ENCODE data around the gene PSMC5. TPM values are rescaled to one million over a fixed set of nuclear protein-coding genes. Genes with fewer than 3 reads are reported as not detected.
"Not testable (repeated sequence)": the region's sequence is repeated elsewhere in the genome, so short reads cannot be mapped to it uniquely, and the experiment has no call there.

The PSMC5 gene
- total RNA-seq, 2 donors from 2014 or later = 137 TPM

DNA sequence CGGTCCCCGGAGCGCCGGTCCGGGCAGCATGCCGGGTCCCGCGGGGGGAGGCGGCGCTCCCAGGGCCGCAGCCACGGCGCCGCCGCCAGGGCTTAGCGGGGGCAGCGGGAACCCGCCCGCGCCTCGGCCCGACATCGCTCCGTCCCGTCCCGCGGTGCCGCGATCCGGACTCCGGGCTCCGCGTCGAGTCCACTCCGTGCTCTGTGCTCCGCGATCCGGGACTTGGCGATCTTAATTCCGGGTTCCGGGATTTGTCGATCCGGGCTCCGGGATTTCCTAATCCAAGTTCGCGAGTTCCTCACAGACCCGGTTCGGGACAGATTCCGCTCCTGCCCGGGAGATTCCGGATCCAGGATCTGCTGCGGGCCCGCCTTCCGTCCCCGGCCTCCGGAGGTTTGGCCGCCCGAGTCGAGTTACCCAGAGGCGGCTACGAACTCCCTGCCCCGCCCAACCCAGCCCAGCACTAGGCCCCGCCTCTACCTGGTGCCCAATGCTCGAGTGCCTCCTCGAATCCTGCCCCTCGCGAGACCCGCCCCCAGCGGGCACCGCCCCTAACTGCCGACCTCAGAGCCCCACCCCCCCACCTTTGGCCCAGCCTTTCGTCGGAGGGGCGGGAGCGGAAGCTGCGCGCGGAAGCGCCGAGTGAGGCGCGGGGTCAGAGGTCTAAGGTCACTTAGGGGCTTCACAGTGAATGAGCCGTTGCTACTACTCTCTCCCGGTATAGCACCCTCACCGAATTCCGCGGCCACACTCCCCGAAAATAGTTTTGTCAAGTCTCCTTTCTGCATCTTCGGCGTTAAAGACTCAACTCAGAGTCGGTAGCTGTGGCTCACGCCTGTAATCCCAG is 15.5 kb downstream of the PSMC5 start, which contains the start of gene SMARCD2:
TSS of gene SMARCD2 (minus strand) at position 146 of the 847 bp plus-strand sequence. CDS start at position 135, 11 bp downstream.
- H3K27me3 ChIP-seq (ENCODE audit: control insufficient read depth, insufficient read depth, low read length, poor library complexity, severe bottlenecking) = no peaks in the 10 kb centered on the region
- no peaks in the 10 kb centered on the region for H3K9me3 ChIP-seq (ENCODE audit: control insufficient read depth, low read length)
- Mint-ChIP-seq H3K27ac (peak within 1 kb of the TSS; percentile 95), H3K4me3 (peak within 1 kb of the TSS; percentile 98), H3K9me3 (peaks cover 2% of the 10 kb centered on the region), H3K27me3 (ENCODE audit: insufficient read depth) (peaks cover 25% of the 10 kb centered on the region), H3K36me3 (ENCODE audit: low read depth) (peaks cover 4% of the 10 kb centered on the region), H3K4me1 (peaks cover 18% of the 10 kb centered on the region)
- H3K27ac ChIP-seq (ENCODE audit: low read depth, low read length) = peak within 1 kb of the TSS; percentile 52
- 1 to 3% methylated on average over 61 to 92 of the region's 92 CpGs for WGBS, 2 experiments (ENCODE audit: insufficient coverage in 1 of 2, insufficient read length in 1 of 2)
- H3K36me3 ChIP-seq (ENCODE audit: control insufficient read depth, insufficient read depth, low read length) = no peaks in the 10 kb centered on the region
- H3K9ac ChIP-seq (ENCODE audit: extremely low read depth, low read length, poor library complexity, severe bottlenecking) = peak within 1 kb of the TSS; percentile 74
- peak within 1 kb of the TSS; percentile 97 for H3K4me3 ChIP-seq (ENCODE audit: low read length)
- TF ChIP-seq, protein P1, sequence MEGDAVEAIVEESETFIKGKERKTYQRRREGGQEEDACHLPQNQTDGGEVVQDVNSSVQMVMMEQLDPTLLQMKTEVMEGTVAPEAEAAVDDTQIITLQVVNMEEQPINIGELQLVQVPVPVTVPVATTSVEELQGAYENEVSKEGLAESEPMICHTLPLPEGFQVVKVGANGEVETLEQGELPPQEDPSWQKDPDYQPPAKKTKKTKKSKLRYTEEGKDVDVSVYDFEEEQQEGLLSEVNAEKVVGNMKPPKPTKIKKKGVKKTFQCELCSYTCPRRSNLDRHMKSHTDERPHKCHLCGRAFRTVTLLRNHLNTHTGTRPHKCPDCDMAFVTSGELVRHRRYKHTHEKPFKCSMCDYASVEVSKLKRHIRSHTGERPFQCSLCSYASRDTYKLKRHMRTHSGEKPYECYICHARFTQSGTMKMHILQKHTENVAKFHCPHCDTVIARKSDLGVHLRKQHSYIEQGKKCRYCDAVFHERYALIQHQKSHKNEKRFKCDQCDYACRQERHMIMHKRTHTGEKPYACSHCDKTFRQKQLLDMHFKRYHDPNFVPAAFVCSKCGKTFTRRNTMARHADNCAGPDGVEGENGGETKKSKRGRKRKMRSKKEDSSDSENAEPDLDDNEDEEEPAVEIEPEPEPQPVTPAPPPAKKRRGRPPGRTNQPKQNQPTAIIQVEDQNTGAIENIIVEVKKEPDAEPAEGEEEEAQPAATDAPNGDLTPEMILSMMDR (conservative IDR thresholded peaks at IDR 0.05) = no peak
- H3K4me1 ChIP-seq (ENCODE audit: control insufficient read depth, insufficient read depth, low read length) = peaks cover 10% of the 10 kb centered on the region
- DNase-seq = peak; percentile 100

DNA sequence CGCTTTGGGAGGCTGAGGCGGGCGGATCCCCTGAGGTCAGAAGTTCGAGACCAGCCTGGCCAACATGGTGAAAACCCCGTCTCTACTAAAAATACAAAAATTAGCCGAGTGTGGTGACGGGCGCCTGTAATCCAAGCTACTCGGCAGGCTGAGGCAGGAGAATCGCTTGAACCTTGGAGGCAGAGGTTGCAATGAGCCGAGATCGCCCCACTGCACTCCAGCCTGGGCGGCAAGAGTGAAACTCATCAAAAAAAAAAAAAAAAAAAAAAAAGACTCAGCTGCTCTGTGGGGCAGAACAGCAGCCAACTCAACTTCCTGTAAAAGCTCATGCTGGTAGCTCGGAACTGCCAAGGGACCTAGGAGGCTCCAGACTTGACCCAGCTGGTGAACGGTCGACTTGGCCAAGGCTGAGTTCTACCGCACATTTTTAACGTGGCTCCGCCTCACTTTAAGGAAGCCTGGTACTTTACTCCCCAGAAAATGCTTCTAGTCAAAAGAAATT is 16.2 kb downstream of the PSMC5 start:
- Mint-ChIP-seq H3K27ac (peak overlapping the region; percentile 86), H3K4me1 (peaks cover 18% of the 10 kb centered on the region), H3K27me3 (ENCODE audit: insufficient read depth) (peaks cover 32% of the 10 kb centered on the region), H3K4me3 (peak overlapping the region; percentile 98)
- not testable (repeated sequence) for H3K27me3 ChIP-seq (ENCODE audit: control insufficient read depth, insufficient read depth, low read length, poor library complexity, severe bottlenecking); H3K9me3 Mint-ChIP-seq; H3K36me3 Mint-ChIP-seq (ENCODE audit: low read depth); H3K27ac ChIP-seq (ENCODE audit: low read depth, low read length); DNase-seq; H3K4me1 ChIP-seq (ENCODE audit: control insufficient read depth, insufficient read depth, low read length); H3K9me3 ChIP-seq (ENCODE audit: control insufficient read depth, low read length); H3K36me3 ChIP-seq (ENCODE audit: control insufficient read depth, insufficient read depth, low read length)
- Histone ChIP-seq H3K9ac (ENCODE audit: extremely low read depth, low read length, poor library complexity, severe bottlenecking) (peak overlapping the region; percentile 25), H3K4me3 (ENCODE audit: low read length) (peak overlapping the region; percentile 84)
- WGBS, 2 experiments (ENCODE audit: insufficient coverage in 1 of 2, insufficient read length in 1 of 2) = 65 to 73% methylated on average over 7 to 19 of the region's 19 CpGs

DNA sequence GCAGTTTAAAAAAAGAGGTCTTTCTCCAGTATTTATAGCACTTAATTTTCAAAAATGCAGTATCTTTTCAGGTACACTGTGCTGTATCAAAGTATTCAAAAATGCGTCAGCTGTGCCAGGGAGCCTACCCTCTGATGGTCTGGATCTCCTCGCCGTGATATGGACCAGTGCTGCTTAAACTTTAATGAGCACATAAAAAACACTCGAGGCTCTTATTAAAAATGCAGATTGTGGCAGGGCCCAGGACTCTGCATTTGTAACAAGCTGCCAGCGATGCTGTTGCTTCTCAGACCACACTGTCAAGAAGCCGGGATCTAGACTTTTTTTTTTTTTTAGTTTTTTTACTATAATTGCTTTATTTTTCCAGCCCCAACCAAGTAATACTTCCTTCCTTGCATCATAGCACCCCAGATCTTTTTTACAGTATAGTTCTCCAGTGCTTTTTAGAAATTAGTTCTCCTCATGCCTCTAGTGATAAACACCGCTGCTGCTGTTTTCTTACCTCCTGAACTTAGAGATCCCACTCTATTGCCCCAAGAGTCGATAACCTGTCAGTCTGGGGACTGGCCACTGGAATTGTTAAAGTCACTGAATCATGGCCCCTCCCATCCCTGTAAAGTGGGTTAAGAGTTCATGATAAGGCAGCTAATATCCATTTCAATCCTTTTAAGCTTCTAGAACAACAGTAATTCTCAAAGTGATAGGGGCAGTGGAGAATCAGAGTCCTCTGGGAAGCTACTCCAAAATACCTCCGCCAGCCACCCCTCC is 16.9 kb downstream of the PSMC5 start:
- Histone ChIP-seq H3K4me3 (ENCODE audit: low read length) (no peak overlapping the region), H3K9ac (ENCODE audit: extremely low read depth, low read length, poor library complexity, severe bottlenecking) (no peak overlapping the region)

More for the DNA sequence above, 16.9 kb downstream of the PSMC5 start:
- Mint-ChIP-seq H3K4me1 (peaks cover 18% of the 10 kb centered on the region), H3K9me3 (peaks cover 14% of the 10 kb centered on the region), H3K36me3 (ENCODE audit: low read depth) (peaks cover 4% of the 10 kb centered on the region), H3K27me3 (ENCODE audit: insufficient read depth) (peaks cover 39% of the 10 kb centered on the region), H3K27ac (no peak overlapping the region), H3K4me3 (peak overlapping the region; percentile 98)
- WGBS, 2 experiments (ENCODE audit: insufficient coverage in 1 of 2, insufficient read length in 1 of 2) = 94 to 100% methylated on average over 6 to 9 of the region's 9 CpGs
- Histone ChIP-seq H3K27me3 (ENCODE audit: control insufficient read depth, insufficient read depth, low read length, poor library complexity, severe bottlenecking) (peaks cover 5% of the 10 kb centered on the region), H3K27ac (ENCODE audit: low read depth, low read length) (no peak overlapping the region), H3K36me3 (ENCODE audit: control insufficient read depth, insufficient read depth, low read length) (no peaks in the 10 kb centered on the region), H3K4me1 (ENCODE audit: control insufficient read depth, insufficient read depth, low read length) (peaks cover 10% of the 10 kb centered on the region), H3K9me3 (ENCODE audit: control insufficient read depth, low read length) (no peaks in the 10 kb centered on the region)
- no peak for DNase-seq
- TF ChIP-seq, protein P1 (conservative IDR thresholded peaks at IDR 0.05) = no peak
